CD14-positive monocyte (primary cell): ENCODE measurements around the gene ECHDC1. TPM values are rescaled to one million over a fixed set of nuclear protein-coding genes. Genes with fewer than 3 reads are reported as not detected.

ENCODE experiments used
- DNase-seq, 3 donors: peaks; one replicate each; pipeline ENCODE4 v3.0.0-alpha.2; 2011 to 2022
- H2AFZ ChIP-seq: 2 replicates; pipeline ENCODE4 v1.6.0; 2012; ENCODE audit warnings: mild to moderate bottlenecking, low read depth, low read length, inconsistent platforms; ENCODE audit not compliant: insufficient read depth, poor library complexity, severe bottlenecking
- H3K27ac ChIP-seq, 2 donors: 1 replicate in 1 of 2; 2 replicates in 1 of 2; pipeline ENCODE4 v1.5.1; 2012 to 2013; ENCODE audit warnings: low read length in 2 of 2, control low read depth in 1 of 2, inconsistent platforms in 1 of 2, low read depth in 1 of 2, mild to moderate bottlenecking in 1 of 2
- H3K27me3 ChIP-seq, 2 donors: one replicate each; pipeline versions ENCODE4 v1.6.0 to v1.6.1; 2011 to 2013; ENCODE audit warnings: low read length in 2 of 2; ENCODE audit not compliant: control insufficient read depth in 2 of 2, insufficient read depth in 2 of 2
- H3K36me3 ChIP-seq, 2 donors: replicated peaks in 1 of 2; 1 replicate in 1 of 2; 2 replicates in 1 of 2; pipeline versions ENCODE4 v1.5.1 to v1.6.1; 2012 to 2013; ENCODE audit warnings: low read length in 2 of 2, control low read depth in 1 of 2, inconsistent platforms in 1 of 2, mild to moderate bottlenecking in 1 of 2; ENCODE audit not compliant: insufficient read depth in 2 of 2, control insufficient read depth in 1 of 2
- H3K4me1 ChIP-seq, 2 donors: 1 replicate in 1 of 2; 2 replicates in 1 of 2; pipeline versions ENCODE4 v1.5.1 to v1.6.1; 2012 to 2013; ENCODE audit warnings: low read length in 2 of 2, control low read depth in 1 of 2, inconsistent platforms in 1 of 2, mild to moderate bottlenecking in 1 of 2, moderate library complexity in 1 of 2; ENCODE audit not compliant: insufficient read depth in 2 of 2, control insufficient read depth in 1 of 2
- H3K4me2 ChIP-seq: replicated peaks from 2 replicates; pipeline ENCODE3; 2012; ENCODE audit warnings: low read length, moderate library complexity, mild to moderate bottlenecking; ENCODE audit not compliant: poor library complexity, severe bottlenecking; ENCODE audit errors: extremely low read depth
- H3K4me3 ChIP-seq, 3 experiments: fragments of 200-600 bp in 1 of 3; sonication (generic) in 1 of 3; replicated peaks in 1 of 3; 1 replicate in 2 of 3; 2 replicates in 1 of 3; pipeline ENCODE4 v1.5.1; 2011 to 2013; ENCODE audit warnings: low read length in 3 of 3, mild to moderate bottlenecking in 3 of 3, control low read depth in 2 of 3, low read depth in 2 of 3, inconsistent platforms in 1 of 3, moderate library complexity in 1 of 3
- H3K79me2 ChIP-seq: 2 replicates; pipeline ENCODE4 v1.6.0; 2012; ENCODE audit warnings: mild to moderate bottlenecking, control low read depth, inconsistent platforms, low read length, moderate library complexity; ENCODE audit not compliant: insufficient read depth
- H3K9ac ChIP-seq: 2 replicates; pipeline ENCODE4 v1.6.0; 2017; ENCODE audit warnings: low read length, mild to moderate bottlenecking; ENCODE audit not compliant: insufficient read depth, poor library complexity, severe bottlenecking
- H3K9me3 ChIP-seq, 2 donors: replicated peaks in 1 of 2; 1 replicate in 1 of 2; 2 replicates in 1 of 2; pipeline versions ENCODE4 v1.5.1 to v1.6.1; 2012 to 2013; ENCODE audit warnings: low read length in 2 of 2, control low read depth in 1 of 2; ENCODE audit not compliant: control insufficient read depth in 1 of 2, insufficient read depth in 1 of 2
- H4K20me1 ChIP-seq: 2 replicates; pipeline ENCODE4 v1.6.0; 2012; ENCODE audit warnings: mild to moderate bottlenecking, low read length, control low read depth, moderate library complexity; ENCODE audit not compliant: insufficient read depth
- H3K27ac Mint-ChIP-seq, 7 donors: one replicate each; pipeline ENCODE4 v1.8.0; 2020; ENCODE audit warnings: mild to moderate bottlenecking in 7 of 7, mixed read lengths in 7 of 7, moderate library complexity in 6 of 7, inconsistent platforms in 2 of 7
- H3K27me3 Mint-ChIP-seq, 3 donors: one replicate each; pipeline ENCODE4 v1.8.0; 2021 to 2022; ENCODE audit warnings: low read depth in 3 of 3, mild to moderate bottlenecking in 3 of 3, mixed read lengths in 3 of 3, moderate library complexity in 3 of 3, inconsistent platforms in 1 of 3
- H3K36me3 Mint-ChIP-seq, 2 donors: one replicate each; pipeline ENCODE4 v1.8.0; 2020; ENCODE audit warnings: mixed read lengths in 2 of 2, inconsistent platforms in 1 of 2, mild to moderate bottlenecking in 1 of 2
- H3K4me1 Mint-ChIP-seq: one replicate; pipeline ENCODE4 v1.8.0; 2020; ENCODE audit warnings: mild to moderate bottlenecking, mixed read lengths
- H3K4me3 Mint-ChIP-seq, 2 donors: one replicate each; pipeline ENCODE4 v1.8.0; 2020; ENCODE audit warnings: mild to moderate bottlenecking in 2 of 2, mixed read lengths in 2 of 2, moderate library complexity in 1 of 2
- H3K9me3 Mint-ChIP-seq, 7 donors: one replicate each; pipeline ENCODE4 v1.8.0; 2020 to 2022; ENCODE audit warnings: mixed read lengths in 7 of 7, mild to moderate bottlenecking in 6 of 7, moderate library complexity in 6 of 7, inconsistent platforms in 2 of 7
- CTCF ChIP-seq: fragments of 200-600 bp; IDR thresholded peaks from one replicate; pipeline ENCODE4 v1.8.0; 2022; ENCODE audit warnings: antibody characterized with exemption, mild to moderate bottlenecking
- WGBS: methylation state at CpG from one replicate; pipeline ENCODE4 v1.1.5; 2013; ENCODE audit warnings: missing lambda C conversion rate; ENCODE audit not compliant: insufficient coverage; 5-methylcytosine and 5-hydroxymethylcytosine counted together
- intact Hi-C, 2 donors: fragments of 100-400 bp; cut with micrococcal nuclease; formaldehyde crosslinking; loops; one replicate each; pipeline versions ENCODE4 v1.15.0 to v1.15.1; 2023
- polyA plus RNA-seq, 3 donors: library from polyadenylated mRNA; depleted of rRNA in 1 of 3; unstranded in 2 of 3; stranded (reverse) in 1 of 3; fragments of 300-500 nt in 2 of 3; fragments of >200 nt in 1 of 3; fragmentation: Illumina TruSeq in 2 of 3; gene quantifications; 1 replicate in 2 of 3; 2 replicates in 1 of 3; pipeline ENCODE4 v1.2.3, GENCODE V29; 2012 to 2021

The ECHDC1 gene
- polyA plus RNA-seq, 3 donors, result 36.4 to 104 (median 102) TPM

DNA sequence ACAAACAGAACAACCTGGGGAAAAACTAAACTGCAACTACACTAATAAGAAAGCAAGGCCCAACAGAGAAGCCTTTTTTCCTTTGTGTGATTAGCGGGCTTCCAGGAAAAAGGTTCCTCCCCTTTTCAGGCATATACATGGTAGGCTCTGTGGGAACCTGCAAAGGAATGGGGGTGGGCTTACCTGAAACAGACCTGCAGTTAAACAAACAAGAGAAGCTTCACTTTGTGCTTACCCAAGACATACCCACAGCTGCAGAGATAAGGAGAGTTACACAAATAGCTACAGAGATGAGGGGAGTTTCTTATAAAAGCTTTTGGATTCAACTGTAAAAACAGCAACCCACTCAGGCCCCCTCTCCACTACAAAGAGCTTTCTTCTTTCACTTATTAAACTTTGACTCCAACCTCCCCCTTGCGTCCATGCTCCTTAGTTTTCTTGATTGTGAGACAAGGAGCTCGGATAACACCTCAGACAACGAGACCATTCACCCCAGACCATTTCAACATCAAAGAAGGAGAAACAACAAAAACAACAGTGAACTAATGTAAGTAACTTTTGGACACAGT is 45.8 kb downstream of the ECHDC1 start:
- Histone ChIP-seq H3K4me1 (no peaks in the 10 kb centered on the region), H3K4me3 (no peak overlapping the region), H3K79me2 (peaks cover 28% of the 10 kb centered on the region), H3K27ac (peak overlapping the region in 1 of 2 donors; percentile 10), H4K20me1 (peaks cover 77% of the 10 kb centered on the region), H3K4me2 (no peak overlapping the region), H3K36me3 (peaks cover 28 to 62% of the 10 kb centered on the region in 2 donors), H3K9ac (no peak overlapping the region), H3K27me3 (no peaks in the 10 kb centered on the region), H3K9me3 (no peaks in the 10 kb centered on the region), H2AFZ (no peak overlapping the region)
- H3K27me3 Mint-ChIP-seq, result no peaks in the 10 kb centered on the region
- no peaks in the 10 kb centered on the region for H3K9me3 Mint-ChIP-seq
- WGBS, result 100% methylated on average over 1 of the region's 4 CpGs
- H3K4me1 Mint-ChIP-seq, result peaks cover under 1% of the 10 kb centered on the region
- no peak for TF ChIP-seq CTCF
- intact Hi-C loops, result no loop called here
- peak overlapping the region in 4 of 7 donors; percentile 6 to 72 (median 30) for H3K27ac Mint-ChIP-seq
- DNase-seq, result no peak
- H3K36me3 Mint-ChIP-seq, result peaks cover 18 to 36% of the 10 kb centered on the region in 2 donors
- H3K4me3 Mint-ChIP-seq, result no peak overlapping the region

DNA sequence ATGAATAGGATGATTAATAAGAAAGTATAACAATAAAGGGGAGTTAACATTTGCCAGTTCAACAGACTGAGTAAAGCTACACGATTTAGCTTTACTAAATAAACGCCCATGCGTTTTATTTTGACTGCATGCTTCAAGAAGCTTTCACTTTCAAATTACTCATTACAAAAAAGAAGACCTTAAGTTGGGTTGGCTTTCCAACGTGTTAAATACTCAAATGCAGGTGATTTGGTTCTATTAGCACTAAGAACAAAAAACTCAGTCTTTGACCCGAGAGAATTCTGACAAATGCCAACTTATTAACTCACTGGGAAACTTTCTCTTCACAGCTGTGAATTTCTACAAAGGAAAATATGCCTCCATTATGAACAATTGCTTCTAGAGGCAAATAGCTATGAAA is 51.9 kb downstream of the ECHDC1 start:
- WGBS, result no CpG with 5 or more reads among the region's 5 CpGs

More for the DNA sequence above, 51.9 kb downstream of the ECHDC1 start:
- Mint-ChIP-seq H3K4me3 (no peak overlapping the region), H3K36me3 (peaks cover 48 to 72% of the 10 kb centered on the region in 2 donors), H3K27me3 (no peaks in the 10 kb centered on the region), H3K4me1 (peaks cover 3% of the 10 kb centered on the region), H3K9me3 (no peaks in the 10 kb centered on the region), H3K27ac (peak overlapping the region in 1 of 7 donors; percentile 42)
- H3K4me3 ChIP-seq, result no peak overlapping the region
- H2AFZ ChIP-seq, result no peak overlapping the region
- intact Hi-C loops, result no loop called here
- no peaks in the 10 kb centered on the region for H3K9me3 ChIP-seq
- H4K20me1 ChIP-seq, result peaks cover 93% of the 10 kb centered on the region
- no peak overlapping the region for H3K4me2 ChIP-seq
- no peak for DNase-seq
- TF ChIP-seq CTCF, result no peak
- no peak overlapping the region for H3K9ac ChIP-seq
- peaks cover 58 to 95% of the 10 kb centered on the region in 2 donors for H3K36me3 ChIP-seq
- peaks cover 25% of the 10 kb centered on the region for H3K79me2 ChIP-seq
- H3K27me3 ChIP-seq, result no peaks in the 10 kb centered on the region
- no peaks in the 10 kb centered on the region for H3K4me1 ChIP-seq
- H3K27ac ChIP-seq, result no peak overlapping the region
